B cell (primary cell): ENCODE data around the gene JADE3.

Source experiments
- EZH2 ChIP-seq: IDR thresholded peaks from 2 replicates; pipeline ENCODE4 v1.6.1; 2012; ENCODE audit warnings: borderline replicate concordance, low read depth, mild to moderate bottlenecking, moderate library complexity, low read length; ENCODE audit not compliant: insufficient read depth, poor library complexity, severe bottlenecking
- TF ChIP-seq, protein P1 (sequence below): fragments of 200-600 bp; IDR thresholded peaks from one replicate; pipeline ENCODE4 v1.8.0; 2022; ENCODE audit warnings: antibody characterized with exemption, mild to moderate bottlenecking

DNA sequence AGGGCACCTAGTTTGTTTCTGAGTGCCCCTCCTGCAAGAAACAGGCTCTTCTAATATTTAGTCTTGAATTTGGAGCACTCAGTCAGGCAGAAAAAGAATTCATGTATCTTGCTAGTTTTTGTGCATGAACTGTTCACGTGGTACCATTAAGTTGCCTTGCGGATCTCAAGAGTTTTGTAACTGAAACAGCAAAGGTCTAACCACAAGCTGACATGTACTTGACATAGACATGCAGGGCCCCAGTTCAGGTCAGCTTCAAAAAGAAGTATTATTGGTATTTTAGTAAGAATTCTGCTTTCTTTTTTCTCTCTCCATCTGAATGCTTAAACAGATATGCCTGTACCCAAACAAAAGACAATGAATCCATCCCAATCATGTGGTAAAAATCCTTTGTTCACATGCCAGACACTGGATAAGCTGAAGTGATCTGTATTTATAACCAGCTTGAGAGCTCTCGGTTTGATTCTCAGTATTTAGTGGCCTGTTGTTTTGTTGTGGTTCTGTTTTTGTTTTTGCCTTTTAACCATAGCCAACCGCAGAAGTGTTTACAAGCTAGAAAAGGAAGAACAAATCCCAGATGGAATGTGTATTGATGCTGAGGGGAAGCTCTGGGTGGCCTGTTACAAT lies 179.0 kb downstream of the JADE3 start:
- TF ChIP-seq, protein P1, sequence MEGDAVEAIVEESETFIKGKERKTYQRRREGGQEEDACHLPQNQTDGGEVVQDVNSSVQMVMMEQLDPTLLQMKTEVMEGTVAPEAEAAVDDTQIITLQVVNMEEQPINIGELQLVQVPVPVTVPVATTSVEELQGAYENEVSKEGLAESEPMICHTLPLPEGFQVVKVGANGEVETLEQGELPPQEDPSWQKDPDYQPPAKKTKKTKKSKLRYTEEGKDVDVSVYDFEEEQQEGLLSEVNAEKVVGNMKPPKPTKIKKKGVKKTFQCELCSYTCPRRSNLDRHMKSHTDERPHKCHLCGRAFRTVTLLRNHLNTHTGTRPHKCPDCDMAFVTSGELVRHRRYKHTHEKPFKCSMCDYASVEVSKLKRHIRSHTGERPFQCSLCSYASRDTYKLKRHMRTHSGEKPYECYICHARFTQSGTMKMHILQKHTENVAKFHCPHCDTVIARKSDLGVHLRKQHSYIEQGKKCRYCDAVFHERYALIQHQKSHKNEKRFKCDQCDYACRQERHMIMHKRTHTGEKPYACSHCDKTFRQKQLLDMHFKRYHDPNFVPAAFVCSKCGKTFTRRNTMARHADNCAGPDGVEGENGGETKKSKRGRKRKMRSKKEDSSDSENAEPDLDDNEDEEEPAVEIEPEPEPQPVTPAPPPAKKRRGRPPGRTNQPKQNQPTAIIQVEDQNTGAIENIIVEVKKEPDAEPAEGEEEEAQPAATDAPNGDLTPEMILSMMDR: no peak
- TF ChIP-seq EZH2: no peak
